ENCODE measurements around the gene MYO15A.

MYO15A gene

GRCh38 chr17:18224387-18225120 is 116.0 kb downstream of the MYO15A start:
- no peak for DNase-seq

DNA sequence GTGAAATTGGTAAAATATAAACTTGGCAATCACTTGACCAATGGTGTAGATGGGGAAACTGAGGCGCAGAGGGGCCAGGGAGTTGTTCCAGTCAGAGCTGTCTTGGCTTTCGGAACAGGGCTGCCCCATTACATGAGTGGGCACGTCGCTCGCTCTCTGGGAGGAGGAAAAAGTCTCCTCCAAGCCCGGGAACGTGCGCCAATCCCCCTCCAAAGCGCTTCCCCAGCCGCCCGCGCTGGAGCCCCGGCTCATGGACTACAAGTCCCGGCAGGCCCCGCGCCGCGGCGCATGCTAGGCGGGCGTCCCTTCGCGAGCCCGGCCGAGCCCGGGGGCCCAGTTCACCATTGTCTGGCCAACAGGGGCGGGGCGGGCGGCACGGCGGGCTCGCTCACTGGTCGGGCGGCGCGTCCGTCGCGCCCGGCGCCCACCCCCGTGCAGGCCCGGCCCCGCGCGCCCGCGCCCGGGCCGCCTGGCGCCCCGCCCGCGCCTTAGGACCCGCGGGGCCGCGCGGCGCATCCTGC is 116.6 kb downstream of the MYO15A start, which contains the start of gene LLGL1:
Gene LLGL1, plus strand, starts transcription at position 515 of the 521 bp plus-strand sequence. CDS start 48 bp downstream, outside the sequence.
- DNase-seq, result peak; percentile 87

GRCh38 chr17:18225642-18226283 is 117.2 kb downstream of the MYO15A start:
- DNase-seq, result no peak

DNA sequence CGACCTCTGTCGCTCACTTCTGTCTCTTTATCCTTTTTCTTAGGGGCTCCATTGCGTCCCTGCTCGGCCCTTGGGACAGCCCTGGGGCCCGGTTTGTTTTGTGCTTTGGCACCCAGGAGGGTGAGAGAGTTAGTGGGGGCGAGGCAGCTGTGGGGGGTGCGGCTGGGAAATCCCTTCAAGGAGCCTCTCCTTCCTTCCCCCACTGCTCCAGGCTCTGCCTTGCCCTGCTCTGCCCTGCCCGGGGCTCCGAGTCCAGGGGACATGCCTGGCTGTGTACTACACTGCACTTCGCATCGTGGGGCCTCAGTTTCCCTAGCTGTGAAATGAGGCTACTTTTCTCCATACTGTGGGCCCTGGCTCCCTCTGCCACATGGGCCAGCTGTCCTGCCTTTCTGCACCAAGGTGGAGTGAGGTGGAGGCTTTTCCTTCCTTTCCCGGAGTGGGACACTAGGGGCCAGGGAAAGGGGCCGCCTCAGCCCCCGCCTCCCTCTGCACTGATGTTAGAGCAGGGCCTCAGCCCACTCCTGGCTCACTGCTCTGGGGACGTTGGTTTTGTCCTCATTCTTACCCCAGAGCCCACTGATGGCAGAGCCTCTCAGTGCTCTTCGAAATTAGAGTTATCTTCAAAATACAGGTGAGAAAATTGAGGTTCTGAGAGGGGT is 117.9 kb downstream of the MYO15A start:
- no peak for DNase-seq

GRCh38 chr17:18227635-18228034 is 119.1 kb downstream of the MYO15A start:
- DNase-seq, result no peak

- DNase-seq, result no peak
These were observed 119.7 kb downstream of the MYO15A start for GRCh38 chr17:18228176-18228682.

GRCh38 chr17:18229254-18229653 is 120.7 kb downstream of the MYO15A start:
- DNase-seq, result no peak

Data from activated T-cell treated with anti-CD3 and anti-CD28 coated beads for 4 hours (primary cell).